ENCODE results near the gene TGFBR3L. TPM values are rescaled to one million over a fixed set of nuclear protein-coding genes. Genes with fewer than 3 reads are reported as not detected.

Gene TGFBR3L
- total and polyA plus RNA-seq, 2 of the 13 experiments (the other 11 are each of a cell fraction or from before 2014, with no cell fraction given): 0.20 to 1.0 TPM

- Histone ChIP-seq H2AFZ (ENCODE audit: low read length) (no peak overlapping the region), H3K9ac (ENCODE audit: insufficient read depth, low read depth, low read length) (no peak overlapping the region), H3K36me3 (replicated peaks in 1 of 2; ENCODE audit: control insufficient read depth in 1 of 2, insufficient read depth in 2 of 2, low read length in 2 of 2) (peaks cover 24 to 37% of the 10 kb centered on the region in 2 experiments; a peak in 4 of 5 replicates), H3K9me3 (ENCODE audit: low read length) (no peaks in the 10 kb centered on the region), H4K20me1 (ENCODE audit: insufficient read depth, low read length) (no peaks in the 10 kb centered on the region), H3K27ac (ENCODE audit: extremely low read length, insufficient read depth, low read length) (peak overlapping the region; percentile 43), H3K4me3 (replicated peaks in 1 of 3; ENCODE audit: insufficient read depth in 1 of 3, low read depth in 2 of 3, low read length in 3 of 3) (no peak overlapping the region), H3K4me1 (ENCODE audit: insufficient read depth, low read length) (no peaks in the 10 kb centered on the region), H3K4me2 (ENCODE audit: low read depth, low read length) (no peak overlapping the region), H3K79me2 (ENCODE audit: insufficient read depth, low read length) (no peaks in the 10 kb centered on the region), H3K27me3 (ENCODE audit: control insufficient read depth in 1 of 2, insufficient read depth in 2 of 2, low read length in 2 of 2) (no peaks in the 10 kb centered on the region)
- in situ Hi-C loops (cut with HindIII; ENCODE audit: extremely low pct_ligation_motif_present, low pct_unique_long_range_greater_than_20kb): no loop called here
- ChIA-PET POLR2A (interaction anchor here (1.1 to 5.2 kb wide), 6 partner anchors 9 to 97 kb away, joined by 3 to 57 read pairs (median 4); partner anchors contain the start of genes MAP2K7, SNAPC2 and TIMM44), CTCF (ENCODE audit: low intra/inter-chr PET ratio, low total read pairs) (no interaction called here)
- DNase-seq (ENCODE audit: low spot score) (peak; percentile 53), FAIRE-seq (no peak), ATAC-seq (peak; percentile 49)
- BruUV-seq (replicated peaks): no TSS peak
- intact Hi-C loops (cut with micrococcal nuclease; ENCODE audit: unreplicated experiment): no loop called here
- WGBS (ENCODE audit: low lambda C conversion rate): 90% methylated on average over 15 of the region's 24 CpGs
- TF ChIP-seq RBM22 (optimal IDR thresholded peaks at IDR 0.05; ENCODE audit: low read length) (peak; percentile 75), ZSCAN9 (CRISPR knock-in tag; IDR thresholded peaks at IDR 0.05; ENCODE audit: borderline replicate concordance) (no peak), NFIC (IDR thresholded peaks at IDR 0.05; ENCODE audit: low read length) (no peak), FOXJ3 (CRISPR knock-in tag; IDR thresholded peaks at IDR 0.05; ENCODE audit: borderline replicate concordance) (no peak), SSRP1 (CRISPR knock-in tag; IDR thresholded peaks at IDR 0.05) (no peak), RAD21 (CRISPR knock-in tag; IDR thresholded peaks at IDR 0.05) (peak; percentile 50; the same call in 1 of the 2 replicates), NFYC (CRISPR knock-in tag; IDR thresholded peaks at IDR 0.05) (no peak), ZNF782 (CRISPR knock-in tag; IDR thresholded peaks at IDR 0.05; ENCODE audit: borderline replicate concordance) (no peak), RFX3 (CRISPR knock-in tag; IDR thresholded peaks at IDR 0.05) (no peak), IRF2 (CRISPR knock-in tag; IDR thresholded peaks at IDR 0.05) (no peak), ZNF773 (CRISPR knock-in tag; IDR thresholded peaks at IDR 0.05; ENCODE audit: borderline replicate concordance) (no peak), PAF1 (CRISPR knock-in tag; IDR thresholded peaks at IDR 0.05) (0 out of 2 replicates have a peak, but pooled peaks have one; percentile 4), ZNF10 (CRISPR knock-in tag; IDR thresholded peaks at IDR 0.05; ENCODE audit: borderline replicate concordance, low read depth) (no peak), ZNF672 (CRISPR knock-in tag; IDR thresholded peaks at IDR 0.05) (no peak), TOPORS (CRISPR knock-in tag; IDR thresholded peaks at IDR 0.05) (no peak), RBFOX2 (IDR thresholded peaks at IDR 0.05; ENCODE audit: low read depth, low read length) (peak; percentile 60)
- TF ChIP-seq, protein P1, sequence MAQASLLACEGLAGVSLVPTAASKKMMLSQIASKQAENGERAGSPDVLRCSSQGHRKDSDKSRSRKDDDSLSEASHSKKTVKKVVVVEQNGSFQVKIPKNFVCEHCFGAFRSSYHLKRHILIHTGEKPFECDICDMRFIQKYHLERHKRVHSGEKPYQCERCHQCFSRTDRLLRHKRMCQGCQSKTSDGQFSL (CRISPR knock-in tag; IDR thresholded peaks at IDR 0.05): peak; percentile 49; the same call in 1 of the 2 replicates
- TF ChIP-seq, protein P2, sequence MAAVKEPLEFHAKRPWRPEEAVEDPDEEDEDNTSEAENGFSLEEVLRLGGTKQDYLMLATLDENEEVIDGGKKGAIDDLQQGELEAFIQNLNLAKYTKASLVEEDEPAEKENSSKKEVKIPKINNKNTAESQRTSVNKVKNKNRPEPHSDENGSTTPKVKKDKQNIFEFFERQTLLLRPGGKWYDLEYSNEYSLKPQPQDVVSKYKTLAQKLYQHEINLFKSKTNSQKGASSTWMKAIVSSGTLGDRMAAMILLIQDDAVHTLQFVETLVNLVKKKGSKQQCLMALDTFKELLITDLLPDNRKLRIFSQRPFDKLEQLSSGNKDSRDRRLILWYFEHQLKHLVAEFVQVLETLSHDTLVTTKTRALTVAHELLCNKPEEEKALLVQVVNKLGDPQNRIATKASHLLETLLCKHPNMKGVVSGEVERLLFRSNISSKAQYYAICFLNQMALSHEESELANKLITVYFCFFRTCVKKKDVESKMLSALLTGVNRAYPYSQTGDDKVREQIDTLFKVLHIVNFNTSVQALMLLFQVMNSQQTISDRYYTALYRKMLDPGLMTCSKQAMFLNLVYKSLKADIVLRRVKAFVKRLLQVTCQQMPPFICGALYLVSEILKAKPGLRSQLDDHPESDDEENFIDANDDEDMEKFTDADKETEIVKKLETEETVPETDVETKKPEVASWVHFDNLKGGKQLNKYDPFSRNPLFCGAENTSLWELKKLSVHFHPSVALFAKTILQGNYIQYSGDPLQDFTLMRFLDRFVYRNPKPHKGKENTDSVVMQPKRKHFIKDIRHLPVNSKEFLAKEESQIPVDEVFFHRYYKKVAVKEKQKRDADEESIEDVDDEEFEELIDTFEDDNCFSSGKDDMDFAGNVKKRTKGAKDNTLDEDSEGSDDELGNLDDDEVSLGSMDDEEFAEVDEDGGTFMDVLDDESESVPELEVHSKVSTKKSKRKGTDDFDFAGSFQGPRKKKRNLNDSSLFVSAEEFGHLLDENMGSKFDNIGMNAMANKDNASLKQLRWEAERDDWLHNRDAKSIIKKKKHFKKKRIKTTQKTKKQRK (IDR thresholded peaks at IDR 0.05; ENCODE audit: low read length): no peak
- TF ChIP-seq, protein P3, sequence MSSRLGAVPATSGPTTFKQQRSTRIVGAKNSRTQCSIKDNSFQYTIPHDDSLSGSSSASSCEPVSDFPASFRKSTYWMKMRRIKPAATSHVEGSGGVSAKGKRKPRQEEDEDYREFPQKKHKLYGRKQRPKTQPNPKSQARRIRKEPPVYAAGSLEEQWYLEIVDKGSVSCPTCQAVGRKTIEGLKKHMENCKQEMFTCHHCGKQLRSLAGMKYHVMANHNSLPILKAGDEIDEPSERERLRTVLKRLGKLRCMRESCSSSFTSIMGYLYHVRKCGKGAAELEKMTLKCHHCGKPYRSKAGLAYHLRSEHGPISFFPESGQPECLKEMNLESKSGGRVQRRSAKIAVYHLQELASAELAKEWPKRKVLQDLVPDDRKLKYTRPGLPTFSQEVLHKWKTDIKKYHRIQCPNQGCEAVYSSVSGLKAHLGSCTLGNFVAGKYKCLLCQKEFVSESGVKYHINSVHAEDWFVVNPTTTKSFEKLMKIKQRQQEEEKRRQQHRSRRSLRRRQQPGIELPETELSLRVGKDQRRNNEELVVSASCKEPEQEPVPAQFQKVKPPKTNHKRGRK (CRISPR knock-in tag; IDR thresholded peaks at IDR 0.05): no peak
Observed at GRCh38 chr19:7928741-7929701, 14.4 kb downstream of the TGFBR3L start.

All from HepG2 (cell line).